Thyroid gland (tissue), 4 donors: ENCODE results near the gene NAGS.

Experiments used
- POLR2A ChIP-seq, 2 donors: fragments of 450-650 bp; IDR thresholded peaks; one replicate each; pipeline ENCODE4 v1.6.1; 2017; ENCODE audit warnings: antibody characterized with exemption in 2 of 2, mild to moderate bottlenecking in 2 of 2, moderate library complexity in 1 of 2
- TF ChIP-seq, protein P1 (sequence below), 6 experiments: fragments of 200-600 bp in 3 of 6; fragments of 450-650 bp in 3 of 6; sonication (generic) in 3 of 6; IDR thresholded peaks; one replicate each; pipeline ENCODE4 v1.5.1; 2016 to 2019; ENCODE audit warnings: antibody characterized with exemption in 6 of 6, mild to moderate bottlenecking in 2 of 6, inconsistent platforms in 1 of 6, moderate library complexity in 1 of 6

DNA sequence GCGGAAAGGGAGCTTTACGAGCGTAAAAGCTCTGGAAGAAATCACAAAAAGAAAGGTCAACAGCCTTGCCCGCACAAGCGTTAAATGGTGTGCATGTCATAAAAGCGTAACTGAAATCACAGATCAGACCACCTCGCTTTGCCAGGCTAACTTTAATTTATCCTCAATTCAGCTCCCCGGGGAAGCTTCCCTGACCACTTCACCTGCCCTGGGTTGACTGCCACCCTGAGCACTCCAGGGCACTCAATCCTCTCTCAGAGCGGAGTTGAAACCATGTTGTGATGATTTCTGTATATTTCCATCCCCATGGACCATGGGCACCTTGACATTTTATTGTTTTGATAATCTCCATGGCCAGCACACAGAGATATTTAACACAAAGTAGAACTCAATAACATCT is 16.1 kb upstream of the NAGS start:
- TF ChIP-seq, protein P1, sequence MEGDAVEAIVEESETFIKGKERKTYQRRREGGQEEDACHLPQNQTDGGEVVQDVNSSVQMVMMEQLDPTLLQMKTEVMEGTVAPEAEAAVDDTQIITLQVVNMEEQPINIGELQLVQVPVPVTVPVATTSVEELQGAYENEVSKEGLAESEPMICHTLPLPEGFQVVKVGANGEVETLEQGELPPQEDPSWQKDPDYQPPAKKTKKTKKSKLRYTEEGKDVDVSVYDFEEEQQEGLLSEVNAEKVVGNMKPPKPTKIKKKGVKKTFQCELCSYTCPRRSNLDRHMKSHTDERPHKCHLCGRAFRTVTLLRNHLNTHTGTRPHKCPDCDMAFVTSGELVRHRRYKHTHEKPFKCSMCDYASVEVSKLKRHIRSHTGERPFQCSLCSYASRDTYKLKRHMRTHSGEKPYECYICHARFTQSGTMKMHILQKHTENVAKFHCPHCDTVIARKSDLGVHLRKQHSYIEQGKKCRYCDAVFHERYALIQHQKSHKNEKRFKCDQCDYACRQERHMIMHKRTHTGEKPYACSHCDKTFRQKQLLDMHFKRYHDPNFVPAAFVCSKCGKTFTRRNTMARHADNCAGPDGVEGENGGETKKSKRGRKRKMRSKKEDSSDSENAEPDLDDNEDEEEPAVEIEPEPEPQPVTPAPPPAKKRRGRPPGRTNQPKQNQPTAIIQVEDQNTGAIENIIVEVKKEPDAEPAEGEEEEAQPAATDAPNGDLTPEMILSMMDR (IDR thresholded peaks at IDR 0.05), result peak in 1 of 6 experiments; percentile 40
- peak in 1 of 2 donors; percentile 37 for TF ChIP-seq POLR2A (IDR thresholded peaks at IDR 0.05)
